Fibroblast of skin of scalp (primary cell): ENCODE measurements around the gene LARGE2.

Source experiments
- DNase-seq: peaks from one replicate; pipeline ENCODE4 v3.0.0-alpha.2; 2013

LARGE2 gene

DNA sequence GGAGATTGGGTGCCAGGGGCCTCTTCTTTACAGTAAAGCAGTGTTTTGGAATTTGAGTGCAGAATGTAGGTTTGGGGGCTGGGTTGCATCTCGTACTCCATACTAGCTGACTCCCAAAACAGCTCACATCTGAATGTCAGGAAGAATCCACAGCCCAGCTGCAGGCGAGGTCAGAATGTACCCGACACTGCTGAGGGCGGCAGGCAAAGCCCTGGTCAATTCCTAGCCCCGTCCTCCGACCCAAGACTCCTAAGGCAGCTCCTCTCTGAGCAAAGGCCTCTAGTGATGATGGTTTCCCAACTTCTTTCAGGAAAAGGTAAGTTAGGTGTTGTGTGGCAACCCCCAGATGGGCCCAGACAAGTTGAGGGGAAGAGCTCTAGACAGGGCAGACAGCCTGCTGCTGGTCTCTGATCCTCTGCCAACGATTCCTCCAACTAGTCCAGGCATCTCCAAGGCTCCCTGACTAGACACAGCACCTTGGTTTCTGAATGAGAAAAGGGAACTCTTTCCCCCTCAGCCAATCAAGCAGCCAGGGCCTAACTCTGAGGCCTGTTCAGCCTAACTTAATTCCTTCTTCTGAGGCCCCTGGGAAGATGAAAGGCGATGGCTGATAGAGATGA lies 8.6 kb downstream of the LARGE2 start:
- no peak for DNase-seq

DNA sequence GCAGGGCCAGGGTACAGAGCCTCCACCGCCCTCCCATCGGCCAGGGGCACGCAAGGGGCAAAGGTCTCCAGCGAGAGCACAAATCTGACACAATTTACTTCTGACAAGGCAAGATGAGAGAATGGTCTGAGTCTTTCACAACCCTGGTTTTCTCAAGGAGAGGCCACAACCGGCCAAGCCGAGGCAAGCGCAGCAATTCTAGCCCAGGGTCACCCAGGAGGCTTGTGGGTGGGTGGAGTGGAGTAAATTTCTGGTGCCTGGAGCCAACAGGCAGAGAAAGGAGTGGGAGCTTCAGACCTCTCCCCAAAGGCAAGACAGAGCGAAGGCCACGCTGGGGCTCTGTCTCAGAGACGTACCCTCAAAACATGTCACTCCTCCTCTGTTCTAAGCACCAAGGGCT lies 9.3 kb downstream of the LARGE2 start:
- DNase-seq = no peak

DNA sequence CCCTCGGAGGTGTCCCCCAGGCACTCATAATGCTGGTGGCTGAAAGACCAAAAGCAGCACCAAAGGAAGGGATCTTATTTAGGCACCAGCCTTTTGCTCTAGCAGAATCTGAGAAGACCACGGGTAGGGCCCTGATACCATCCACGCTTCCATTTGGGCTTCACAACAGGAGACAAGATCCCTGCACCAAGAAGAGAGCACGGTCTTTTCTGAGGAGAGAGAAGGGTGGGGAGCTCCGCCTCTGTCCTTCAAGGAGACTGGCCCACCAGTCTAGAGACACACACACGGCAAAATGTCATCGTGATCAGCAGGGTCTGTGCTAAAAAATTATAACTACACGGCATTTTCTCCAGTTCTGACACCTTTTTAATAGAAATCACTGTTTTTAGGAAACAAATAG lies 9.8 kb downstream of the LARGE2 start:
- DNase-seq = no peak

DNA sequence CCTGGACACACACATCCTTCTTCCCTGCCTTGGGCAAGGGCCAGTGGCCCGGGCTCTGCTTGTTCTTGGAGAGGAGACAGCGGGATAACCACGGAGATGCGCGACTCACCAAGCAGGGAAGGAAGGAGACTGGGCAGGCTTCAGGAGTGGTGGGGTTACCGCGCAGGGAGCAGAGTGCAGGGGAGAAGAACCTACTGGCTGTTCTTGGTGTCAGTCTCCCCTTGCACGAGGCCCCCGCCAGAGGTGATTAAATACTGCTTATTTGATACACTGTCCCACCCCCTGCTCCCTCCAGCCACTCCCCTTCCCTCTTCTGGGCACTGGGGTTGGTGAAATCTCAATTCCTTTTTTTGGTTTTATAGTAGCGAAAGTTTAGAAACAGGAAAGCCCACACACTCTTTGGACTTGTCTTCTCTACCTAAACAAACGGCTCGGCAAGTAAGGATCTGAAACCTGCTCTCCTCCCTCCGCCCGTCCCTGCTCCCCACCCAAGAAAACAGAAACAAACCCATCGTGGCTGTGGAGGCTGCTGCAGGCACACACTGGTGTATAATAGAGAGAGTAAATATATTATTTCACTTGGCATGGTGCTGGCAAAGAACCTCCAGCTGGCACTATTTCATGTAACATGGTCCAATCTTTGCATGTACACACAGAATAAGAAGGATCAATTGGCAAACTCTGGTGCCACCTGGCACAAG lies 10.8 kb downstream of the LARGE2 start:
- DNase-seq = peak; percentile 33

DNA sequence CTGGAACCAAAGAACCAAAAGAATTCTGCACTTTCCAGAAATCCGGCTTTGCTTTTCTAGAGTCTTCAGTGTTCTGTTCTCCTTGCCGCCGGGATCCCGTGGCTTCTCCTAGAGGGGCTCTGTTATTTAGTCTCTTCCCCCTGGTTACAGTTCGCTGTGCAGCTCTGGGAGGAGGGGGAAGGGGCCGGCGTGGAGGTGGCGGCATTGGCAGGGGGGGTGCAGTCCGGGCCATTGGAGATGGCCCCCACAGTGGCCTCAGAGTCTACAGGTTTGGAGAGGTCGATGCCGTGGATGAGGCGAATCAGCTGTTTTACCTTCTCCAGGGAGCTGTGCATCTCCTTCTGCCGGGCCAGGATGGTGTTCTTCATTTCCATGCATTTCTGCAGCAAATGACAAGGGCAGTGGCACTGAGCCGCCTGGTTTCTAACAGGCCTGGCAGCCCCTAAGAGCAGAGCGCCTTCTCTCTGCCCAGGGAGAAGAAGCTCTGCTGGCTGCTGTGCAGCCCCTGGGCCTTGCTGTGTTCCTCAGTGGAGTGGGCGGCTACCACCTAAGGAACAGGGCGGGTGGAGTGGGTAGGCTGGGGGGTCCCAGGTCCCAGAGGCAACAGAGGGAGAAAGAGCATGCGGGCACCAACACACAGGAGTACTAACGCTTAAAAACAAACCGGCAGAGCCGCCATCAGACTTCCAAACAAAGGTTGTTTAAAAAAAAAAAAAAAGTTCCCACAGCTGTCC lies 11.6 kb downstream of the LARGE2 start:
- no peak for DNase-seq

DNA sequence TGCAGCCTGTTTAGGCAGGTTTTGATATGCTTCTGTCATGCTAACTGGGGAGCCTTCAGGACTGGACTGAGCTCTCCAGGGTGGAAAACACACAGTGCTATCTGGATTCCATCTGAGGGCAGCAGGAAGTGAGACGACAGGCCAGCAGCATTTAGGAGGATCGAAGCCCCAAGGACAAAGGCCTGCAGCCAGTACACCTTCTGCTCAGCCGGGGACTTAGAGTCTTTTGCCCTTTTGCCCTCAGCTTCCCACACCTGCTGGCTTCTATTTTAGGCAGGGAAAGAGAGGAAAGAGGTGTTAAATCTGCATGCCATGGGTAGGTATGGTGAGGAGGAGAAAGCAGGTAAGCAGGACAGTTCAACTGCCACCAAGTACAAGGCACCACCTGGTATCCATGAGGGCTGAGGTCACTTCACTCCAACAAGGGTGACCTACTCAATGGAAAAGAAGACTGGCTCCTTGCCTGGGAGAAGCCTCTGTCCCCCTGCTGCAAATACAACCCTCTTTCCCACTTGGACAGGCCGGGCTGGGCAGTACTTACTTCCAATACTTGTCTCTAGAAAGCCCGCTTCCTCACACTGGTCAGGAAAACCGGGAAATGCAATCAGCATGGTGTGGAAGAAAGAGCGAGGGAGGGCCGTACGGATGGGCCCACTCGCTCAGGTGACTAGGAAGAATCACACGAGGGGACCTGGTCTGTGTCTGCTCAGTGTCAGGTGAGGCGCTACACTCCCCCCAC lies 12.3 kb downstream of the LARGE2 start:
- DNase-seq = no peak

DNA sequence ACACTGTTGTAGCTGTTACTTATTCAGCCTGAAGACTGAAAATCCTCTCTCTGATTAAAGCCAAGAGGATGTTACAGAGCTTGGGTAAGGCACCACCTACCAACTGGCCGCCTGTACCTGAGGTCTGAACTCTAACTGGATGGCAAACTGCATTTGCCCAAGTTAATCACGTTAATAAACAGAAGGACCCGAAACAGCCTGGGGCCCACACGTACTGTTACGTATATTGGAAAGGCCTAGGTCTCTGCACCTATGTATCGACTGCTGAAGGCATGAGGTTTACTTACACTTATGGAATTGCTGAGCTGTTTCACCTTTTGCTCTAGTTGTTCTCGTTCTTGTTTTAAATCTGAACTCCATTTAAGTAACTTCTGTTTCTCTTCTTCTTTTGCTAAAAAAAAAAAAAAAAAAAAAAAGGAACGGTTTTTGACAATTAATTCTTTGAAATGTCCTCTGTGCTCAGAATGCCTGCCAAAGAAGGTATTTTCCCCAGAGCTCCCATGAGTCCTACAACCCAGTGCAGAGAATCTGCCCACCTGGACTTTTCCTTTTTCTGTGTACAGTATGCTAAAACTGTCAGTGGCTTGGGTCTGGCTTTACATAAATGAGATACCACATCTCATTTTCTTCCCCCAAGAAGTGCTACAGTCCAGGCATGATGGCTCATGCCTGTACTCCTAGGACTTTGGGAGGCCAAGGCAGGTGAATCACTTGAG lies 13.1 kb downstream of the LARGE2 start:
- no peak for DNase-seq

DNA sequence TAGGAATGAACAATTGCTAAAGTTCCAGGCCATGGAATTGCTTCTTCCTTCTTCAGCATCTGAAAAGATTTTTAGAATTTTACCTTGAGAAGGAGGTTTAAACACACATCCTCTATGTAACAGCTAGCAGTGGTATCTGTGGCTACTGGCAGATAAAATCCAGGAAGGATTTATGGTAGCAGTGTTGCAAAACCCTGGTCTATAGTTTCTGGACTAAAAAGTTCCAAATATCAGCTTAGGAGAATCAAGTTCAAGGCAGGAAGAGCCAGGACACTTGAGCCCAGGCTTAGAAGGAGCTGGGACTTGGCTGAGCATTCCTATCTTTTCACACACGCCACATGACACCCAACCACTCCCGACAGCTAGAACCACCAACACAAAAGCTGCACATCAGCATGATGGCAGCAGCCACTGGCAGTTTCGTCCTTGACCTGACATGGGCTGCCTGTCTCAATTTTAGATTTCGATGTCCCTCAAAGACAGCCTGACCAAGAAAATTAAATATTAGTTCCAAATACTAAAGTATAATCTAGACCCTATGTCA lies 14.1 kb downstream of the LARGE2 start:
- DNase-seq = no peak

DNA sequence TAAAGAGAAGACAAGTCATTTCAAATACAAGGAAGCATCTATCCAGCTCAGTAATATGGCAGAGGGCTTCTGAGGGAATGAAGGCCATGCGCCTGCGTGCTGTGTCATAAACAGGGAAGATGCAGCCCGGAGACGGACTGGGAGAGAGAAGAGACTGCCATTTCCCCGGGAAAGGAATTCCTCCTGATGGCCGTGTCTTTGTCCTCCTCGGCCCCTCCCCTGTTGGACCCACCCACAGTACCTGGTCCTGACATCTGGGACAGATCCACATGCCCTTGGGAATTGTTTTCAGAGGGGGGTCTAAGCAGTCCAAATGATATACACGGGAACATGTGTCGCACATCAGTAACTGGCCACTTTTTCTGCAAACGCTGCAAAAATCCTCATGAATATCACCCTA lies 15.5 kb downstream of the LARGE2 start:
- no peak for DNase-seq

DNA sequence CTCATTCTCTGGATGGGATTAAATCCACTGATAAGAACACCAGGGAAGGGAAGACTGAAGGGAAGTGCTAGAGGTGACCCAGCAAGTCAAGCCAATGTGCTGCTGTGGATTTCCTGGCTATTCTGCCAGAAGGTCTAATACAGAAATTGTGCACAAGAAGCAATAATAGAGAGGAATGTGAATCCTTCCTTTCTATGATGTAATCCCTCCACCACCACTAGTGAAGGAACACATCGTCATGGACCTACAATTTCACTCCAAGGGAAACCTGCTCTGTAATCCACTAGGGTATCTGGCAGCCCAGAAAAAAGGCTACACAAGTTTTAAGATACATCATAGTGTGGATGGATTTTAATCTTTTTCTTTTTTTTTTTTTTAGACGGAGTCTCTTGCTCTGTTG lies 17.4 kb downstream of the LARGE2 start:
- DNase-seq = peak; percentile 19

DNA sequence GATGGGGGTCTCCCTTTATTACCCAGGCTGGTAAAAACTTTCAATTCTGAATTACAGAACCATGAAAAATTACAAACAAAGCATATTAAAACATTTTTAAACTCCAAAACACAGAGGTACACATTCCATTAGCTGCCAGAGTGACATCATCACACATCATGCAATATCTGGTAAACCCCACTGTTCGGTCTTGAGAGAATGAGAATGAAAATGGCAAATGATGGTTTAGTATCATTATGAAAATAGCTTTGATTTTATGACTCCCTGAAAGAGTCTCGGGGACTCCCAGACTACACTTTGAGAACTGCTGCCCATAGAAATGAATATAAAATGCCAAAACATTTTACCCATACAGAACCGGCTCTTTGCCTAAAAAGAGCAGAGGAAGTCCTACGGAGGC lies 18.8 kb downstream of the LARGE2 start:
- no peak for DNase-seq

DNA sequence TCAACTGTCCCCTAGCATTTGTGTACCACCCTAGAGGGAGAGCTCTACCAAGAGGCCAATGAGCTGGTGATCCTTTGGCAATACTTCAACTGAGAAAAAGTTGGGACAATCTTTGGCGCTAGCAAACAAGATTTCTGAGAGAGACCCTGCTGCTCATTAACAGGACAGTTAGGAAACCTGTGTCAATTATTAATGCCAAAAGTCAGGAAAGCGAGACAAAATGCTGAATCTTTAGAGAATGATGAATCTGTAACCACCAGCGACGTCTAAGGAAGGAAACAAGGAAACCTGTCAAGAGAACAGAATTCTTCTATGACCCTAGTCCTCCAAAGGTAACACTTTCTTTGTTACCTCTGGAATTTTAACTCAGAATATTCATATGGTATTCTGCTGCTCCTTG lies 19.9 kb downstream of the LARGE2 start:
- DNase-seq = no peak

DNA sequence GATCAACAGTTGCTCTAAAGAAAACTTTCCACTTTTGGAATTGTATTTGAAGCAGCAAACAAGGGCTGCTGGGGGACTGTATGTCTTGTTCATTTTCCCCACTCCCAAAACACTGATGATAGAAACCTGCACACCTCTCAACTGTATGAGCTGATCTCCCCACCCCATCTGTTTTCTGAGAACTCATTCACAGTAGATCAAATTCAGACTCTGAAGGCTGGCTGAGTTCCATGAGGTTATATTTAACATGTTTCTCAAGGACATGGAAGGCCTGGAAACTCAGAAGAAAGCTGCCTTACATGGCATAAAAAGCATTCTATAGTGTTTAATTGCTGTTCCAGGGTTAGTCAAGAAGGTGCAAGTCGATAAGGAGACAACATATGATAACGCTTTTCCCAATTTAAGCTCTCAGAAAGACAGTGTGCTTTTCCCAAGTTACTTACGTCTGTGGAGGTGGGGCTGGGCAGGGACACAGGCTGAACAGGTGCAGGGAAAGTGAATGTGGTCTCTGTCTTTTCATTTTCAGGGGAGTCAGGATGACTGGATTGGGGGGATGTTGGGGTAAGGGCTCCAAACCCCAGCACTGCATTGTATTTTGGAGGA lies 23.0 kb downstream of the LARGE2 start:
- no peak for DNase-seq

DNA sequence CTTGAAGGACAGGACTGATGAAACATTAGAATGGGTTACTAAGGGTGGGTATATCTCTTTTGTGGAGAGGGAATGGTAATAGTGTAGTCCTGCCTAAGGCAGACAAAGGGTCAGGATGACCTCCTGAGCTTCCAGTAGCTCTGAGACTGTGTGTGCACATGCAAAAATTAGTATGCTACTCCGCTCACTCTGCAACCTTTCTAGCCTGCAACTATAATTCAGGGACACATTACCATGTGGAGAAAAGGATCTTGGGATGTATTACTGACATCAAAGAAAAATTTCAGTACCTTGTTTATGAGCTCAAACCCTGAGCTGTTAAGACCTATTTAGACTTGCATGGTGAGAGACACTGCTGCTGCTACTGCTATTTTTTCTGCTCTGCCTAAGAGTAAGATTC lies 25.4 kb downstream of the LARGE2 start:
- DNase-seq = no peak

DNA sequence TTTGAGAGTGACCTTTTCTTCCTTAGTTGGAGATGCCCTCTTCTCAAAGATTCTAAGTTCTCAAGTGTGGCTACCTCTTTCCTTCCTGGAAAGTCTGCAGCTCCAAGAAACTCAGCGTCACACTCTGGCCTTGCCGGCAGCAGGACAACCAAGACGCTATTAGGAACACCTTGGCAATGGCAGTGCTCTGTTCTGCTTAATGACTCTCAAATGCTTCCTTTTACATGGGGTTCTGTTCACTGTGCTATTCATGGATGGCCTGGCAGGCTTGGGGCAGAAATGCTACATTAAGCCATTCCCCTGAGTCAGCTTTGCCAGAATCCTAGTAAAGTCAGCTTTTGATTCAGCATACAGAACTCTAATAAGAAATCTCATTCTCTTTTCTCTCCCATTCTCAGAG lies 25.9 kb downstream of the LARGE2 start:
- DNase-seq = no peak

DNA sequence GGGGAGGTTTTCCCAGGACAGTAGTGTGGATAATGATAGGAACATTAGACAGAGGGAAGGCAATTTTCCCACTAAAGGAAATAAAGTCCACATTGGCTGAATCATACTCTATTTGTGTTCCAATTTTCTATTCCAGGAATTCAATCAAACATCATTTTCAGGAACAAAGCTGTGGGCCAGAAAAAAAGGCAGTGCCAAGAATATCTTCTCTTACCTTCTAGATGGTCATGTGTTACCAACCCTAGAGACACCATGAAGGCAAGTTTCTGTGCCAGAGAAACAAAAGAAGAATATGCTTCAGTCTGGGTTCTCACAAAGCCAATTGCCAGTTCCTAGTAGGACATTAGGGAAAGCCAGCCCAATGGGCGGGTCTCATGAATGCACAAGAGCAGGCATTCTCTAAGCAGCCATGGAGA lies 27.5 kb downstream of the LARGE2 start:
- no peak for DNase-seq

DNA sequence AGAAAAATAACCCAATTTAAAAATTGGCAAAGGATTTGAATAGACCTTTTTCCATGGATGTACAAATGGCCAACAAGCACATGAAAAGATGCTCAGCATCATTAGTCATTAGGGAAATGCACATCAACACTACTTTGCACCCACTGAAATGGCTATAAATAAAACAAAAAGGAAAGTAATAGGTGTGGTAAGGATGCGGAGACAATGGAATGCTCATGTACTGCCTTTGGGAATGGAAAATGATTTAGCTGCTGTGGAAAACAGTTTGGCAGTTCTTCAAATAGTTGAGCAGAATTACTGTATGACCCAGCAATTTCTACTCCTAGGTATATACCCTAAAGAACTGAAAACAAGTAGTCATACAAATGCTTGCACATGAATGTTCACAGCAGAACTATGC lies 37.4 kb downstream of the LARGE2 start:
- DNase-seq = peak; percentile 47

DNA sequence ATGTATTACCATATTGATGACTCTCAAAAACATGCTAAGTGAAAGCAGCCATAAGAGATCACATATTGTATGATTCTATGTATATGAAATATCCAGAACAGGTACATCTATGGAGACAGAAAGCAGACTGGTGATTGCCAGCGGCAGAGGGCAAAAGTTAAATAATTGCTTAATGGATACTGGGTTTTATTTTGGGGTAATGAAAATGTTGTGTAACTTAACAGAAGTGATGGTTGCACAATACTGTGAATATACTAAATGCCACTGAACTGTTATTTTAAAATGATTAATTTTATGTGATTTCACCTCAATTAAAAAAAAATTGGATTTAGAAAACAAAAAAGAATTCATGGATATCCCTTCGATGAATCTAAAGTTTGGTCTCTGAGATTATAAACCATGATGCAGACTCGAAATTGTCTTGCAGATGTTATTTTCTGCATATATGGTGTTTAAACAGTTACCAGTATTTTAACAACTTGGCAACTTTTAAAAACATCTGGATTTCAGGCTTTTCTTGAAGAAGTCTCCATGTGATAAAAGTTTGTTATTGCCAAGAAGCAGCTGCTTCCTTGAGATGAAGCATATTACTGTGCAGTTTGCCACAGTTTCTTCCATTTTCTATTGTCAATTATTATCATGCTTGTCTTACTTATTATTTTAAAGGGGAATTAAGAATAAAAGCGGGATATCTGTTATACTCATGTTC lies 38.1 kb downstream of the LARGE2 start:
- DNase-seq = no peak

DNA sequence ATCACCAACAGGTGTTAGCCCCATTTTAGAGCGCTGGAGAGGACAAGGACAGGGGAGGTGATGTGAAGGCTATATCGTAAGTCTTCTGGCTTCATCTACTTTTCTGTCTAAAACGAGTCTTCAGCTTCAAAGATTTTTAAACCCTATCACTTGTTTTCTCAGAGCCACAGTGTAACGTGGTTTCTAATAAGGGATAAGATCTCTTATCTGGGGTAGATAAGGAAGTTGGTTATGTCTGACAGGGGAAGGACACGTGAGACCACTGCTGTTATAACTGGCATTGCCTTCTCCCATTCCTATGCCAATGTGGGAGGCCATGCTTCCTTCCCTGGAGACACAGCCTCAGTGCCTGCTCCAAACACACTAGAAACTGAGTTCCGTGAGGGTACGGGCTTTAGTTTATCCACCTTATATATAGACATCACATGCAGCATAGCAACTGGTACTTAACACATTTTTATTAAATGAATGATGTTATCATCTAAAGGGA lies 39.3 kb downstream of the LARGE2 start:
- no peak for DNase-seq

DNA sequence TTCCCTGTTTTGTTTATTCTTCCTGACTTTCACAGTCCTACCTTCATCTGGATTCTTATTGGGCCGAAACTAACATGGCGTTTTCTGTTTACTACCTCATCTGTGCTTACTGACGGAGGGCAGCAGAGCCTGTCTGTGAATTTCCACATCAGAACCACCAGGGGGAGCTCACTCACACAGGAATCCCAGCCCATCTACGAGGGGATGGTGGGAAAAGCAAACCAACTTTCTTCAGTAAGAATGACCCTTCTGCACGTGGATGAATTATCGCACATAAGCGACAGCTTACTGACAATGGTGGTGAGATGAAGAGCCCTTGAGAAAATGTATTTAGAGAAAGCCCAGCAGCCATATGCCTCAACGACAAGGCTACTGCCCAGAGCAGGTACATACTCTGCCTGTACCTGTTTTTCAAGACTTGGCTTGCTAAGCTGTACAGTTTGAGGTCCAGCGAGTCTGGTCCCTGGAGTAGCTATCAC lies 42.5 kb downstream of the LARGE2 start:
- peak; percentile 78 for DNase-seq

DNA sequence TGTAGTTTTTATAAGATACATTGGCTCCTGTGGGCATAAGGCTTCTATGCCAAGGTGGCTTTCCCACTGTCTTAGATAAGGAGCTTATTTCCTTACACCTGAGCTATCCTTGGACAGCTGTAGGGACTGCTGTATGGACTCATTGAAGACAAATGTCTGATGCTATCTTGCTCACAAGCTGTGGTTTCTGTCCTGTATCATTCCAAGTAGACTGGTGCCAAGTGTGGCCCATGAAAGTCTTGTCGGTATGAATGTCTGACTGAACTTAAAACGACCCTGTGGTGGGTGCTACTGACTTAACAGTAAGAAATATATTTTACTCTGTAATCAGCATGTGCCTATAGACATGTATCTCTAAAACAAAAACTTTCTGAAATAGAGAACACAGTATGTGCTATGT lies 45.0 kb downstream of the LARGE2 start:
- no peak for DNase-seq
